Sigmoid colon (tissue), 4 donors: ENCODE measurements around the gene NANOGP8.

ENCODE experiments used
- CTCF ChIP-seq, 4 experiments: fragments of 450-650 bp in 3 of 4; fragments of 200-600 bp in 1 of 4; IDR thresholded peaks; one replicate each; pipeline ENCODE4 v1.5.1; 2016 to 2019; ENCODE audit warnings: antibody characterized with exemption in 4 of 4, mild to moderate bottlenecking in 3 of 4, moderate library complexity in 2 of 4
- EP300 ChIP-seq, 4 donors: sonication (generic); formaldehyde crosslinking; IDR thresholded peaks; one replicate each; pipeline ENCODE4 v1.6.1; 2017; ENCODE audit warnings: antibody characterized with exemption in 4 of 4
- POLR2A ChIP-seq, 2 donors: fragments of 450-650 bp; IDR thresholded peaks; one replicate each; pipeline ENCODE4 v1.6.1; 2016; ENCODE audit warnings: antibody characterized with exemption in 2 of 2, mild to moderate bottlenecking in 2 of 2, moderate library complexity in 2 of 2
- POLR2AphosphoS5 ChIP-seq, 4 donors: sonication (generic); formaldehyde crosslinking; IDR thresholded peaks; one replicate each; pipeline ENCODE4 v1.6.1; 2017; ENCODE audit warnings: antibody characterized with exemption in 4 of 4

- TF ChIP-seq CTCF (IDR thresholded peaks at IDR 0.05) (no peak), EP300 (IDR thresholded peaks at IDR 0.05) (no peak), POLR2A (IDR thresholded peaks at IDR 0.05) (no peak), POLR2AphosphoS5 (IDR thresholded peaks at IDR 0.05) (no peak)
Observed at GRCh38 chr15:35060591-35060990, 24.5 kb downstream of the NANOGP8 start.
